ENCODE measurements around the gene TGFBR1.

- TF ChIP-seq CTCF (IDR thresholded peaks at IDR 0.05) (no peak), ZFX (IDR thresholded peaks at IDR 0.05; ENCODE audit: borderline replicate concordance) (no peak)
These were observed 45.7 kb downstream of the TGFBR1 start for GRCh38 chr9:99150451-99151171.
